Activated T-cell treated with anti-CD3 and anti-CD28 coated beads, Interleukin-2, amount 50 U/mL, for 72 hours (primary cell): Measurements from ENCODE around the gene ISCU. TPM values are rescaled to one million over a fixed set of nuclear protein-coding genes. Genes with fewer than 3 reads are reported as not detected.

Source experiments
- ATAC-seq, 2 donors: fragments of 150-1000 bp; cut with Tn5 transposase; replicated peaks in 1 of 2; 2 replicates each; pipeline ENCODE4 v1.10.0; 2021; ENCODE audit warnings: moderate library complexity in 2 of 2, mild to moderate bottlenecking in 1 of 2
- DNase-seq, 2 donors: peaks; one replicate each; pipeline ENCODE4 v3.0.0; 2021 to 2022; ENCODE audit warnings: mixed read lengths in 1 of 2
- H3K27ac Mint-ChIP-seq: one replicate; pipeline ENCODE4 v1.8.0; 2022; ENCODE audit warnings: mild to moderate bottlenecking, moderate library complexity, mixed read lengths
- H3K27me3 Mint-ChIP-seq: one replicate; pipeline ENCODE4 v1.8.0; 2022; ENCODE audit warnings: low read depth, mixed read lengths
- H3K36me3 Mint-ChIP-seq, 2 donors: one replicate each; pipeline ENCODE4 v1.8.0; 2022; ENCODE audit warnings: mixed read lengths in 2 of 2, mild to moderate bottlenecking in 1 of 2; ENCODE audit not compliant: insufficient read depth in 2 of 2
- H3K4me1 Mint-ChIP-seq: one replicate; pipeline ENCODE4 v1.8.0; 2022; ENCODE audit warnings: low read depth, mixed read lengths
- H3K4me3 Mint-ChIP-seq, 2 donors: one replicate each; pipeline ENCODE4 v1.8.0; 2022; ENCODE audit warnings: mild to moderate bottlenecking in 2 of 2, mixed read lengths in 2 of 2, moderate library complexity in 2 of 2
- H3K9me3 Mint-ChIP-seq, 2 donors: one replicate each; pipeline ENCODE4 v1.8.0; 2022; ENCODE audit warnings: mixed read lengths in 2 of 2
- total RNA-seq, 2 donors: library from RNA; stranded (reverse); gene quantifications; one replicate each; pipeline ENCODE4 v1.2.3, GENCODE V29; 2022

The ISCU gene
- total RNA-seq = 100 to 1,000 TPM; 115 to 139 TPM

DNA sequence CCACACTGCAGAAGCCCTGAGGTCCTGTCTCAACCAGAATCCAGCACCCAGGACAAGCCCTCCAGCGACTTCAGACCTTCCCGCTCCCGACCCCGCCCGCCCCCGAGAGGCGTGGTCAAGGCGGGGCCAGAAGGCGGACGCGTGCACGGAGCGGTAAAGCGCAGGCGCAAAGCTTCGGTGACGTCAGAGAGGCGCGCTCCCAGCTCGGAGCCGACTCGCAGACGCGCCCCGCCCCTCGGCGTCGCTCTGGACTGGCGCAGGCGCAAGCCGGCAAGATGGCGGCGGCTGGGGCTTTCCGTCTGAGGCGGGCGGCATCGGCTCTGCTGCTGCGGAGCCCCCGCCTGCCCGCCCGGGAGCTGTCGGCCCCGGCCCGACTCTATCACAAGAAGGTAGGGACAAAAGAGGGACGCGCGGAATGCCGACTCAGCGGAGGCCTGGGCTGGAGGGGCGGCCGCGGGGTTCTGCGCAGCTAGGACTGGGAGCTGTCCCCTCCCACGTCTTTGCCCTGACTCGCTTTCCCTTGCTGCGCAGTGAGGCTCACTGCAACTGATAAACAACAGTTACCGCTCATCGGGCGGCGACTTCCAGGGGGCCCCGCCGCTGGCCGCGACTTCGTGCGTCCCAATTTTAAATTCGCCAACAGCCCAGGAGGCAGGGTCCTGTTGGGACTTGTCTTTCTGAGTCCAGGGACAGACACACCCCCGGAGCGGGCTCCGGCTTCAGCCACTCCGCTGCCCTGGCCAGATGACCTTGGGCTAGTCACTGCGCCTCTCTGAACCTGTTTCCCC is at the start of gene ISCU:
Gene ISCU (plus strand): TSS at position 249 of the 788 bp plus-strand sequence. CDS start 27 bp downstream, at position 276.
- Mint-ChIP-seq H3K36me3 (peaks cover 14 to 23% of the 10 kb centered on the region in 2 donors), H3K27ac (peak within 1 kb of the TSS; percentile 100), H3K9me3 (no peaks in the 10 kb centered on the region), H3K4me1 (peaks cover 64% of the 10 kb centered on the region), H3K4me3 (peak within 1 kb of the TSS; percentile 95 to 96), H3K27me3 (no peaks in the 10 kb centered on the region)
- peak; percentile 99 for DNase-seq
- ATAC-seq = peak; percentile 56 to 64

DNA sequence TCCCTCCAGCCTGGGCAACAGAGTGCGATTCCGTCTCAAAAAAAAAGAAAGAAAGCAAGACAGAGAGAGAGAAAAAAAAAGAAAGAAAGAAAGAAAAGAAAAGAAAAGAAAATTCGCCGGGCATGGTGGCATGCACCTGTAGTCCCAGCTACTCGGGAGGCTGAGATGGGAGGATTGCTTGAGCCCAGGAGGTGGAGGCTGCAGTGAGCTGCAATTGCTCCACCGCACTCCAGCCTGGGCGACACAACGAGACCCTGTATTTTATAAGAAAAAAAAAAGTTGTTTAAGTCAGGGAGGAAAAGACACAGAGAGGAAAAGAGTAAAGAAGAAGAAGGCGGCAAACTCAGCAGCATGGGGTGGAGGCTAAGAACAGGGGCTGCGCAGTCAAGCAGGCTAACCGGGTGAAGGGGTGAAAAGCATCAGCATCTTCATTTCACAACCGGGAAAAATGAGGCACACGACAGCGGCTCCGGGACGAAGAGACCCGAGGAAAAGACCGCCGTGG is 47.9 kb upstream of the ISCU start:
- Mint-ChIP-seq H3K36me3 (peaks cover 3% of the 10 kb centered on the region in 2 donors), H3K27me3 (no peaks in the 10 kb centered on the region), H3K9me3 (no peaks in the 10 kb centered on the region), H3K4me1 (peaks cover 39% of the 10 kb centered on the region), H3K4me3 (peak overlapping the region; percentile 77 to 92), H3K27ac (peak overlapping the region; percentile 88)
- ATAC-seq = peak in 1 of 2 donors; percentile 20
- no peak for DNase-seq

DNA sequence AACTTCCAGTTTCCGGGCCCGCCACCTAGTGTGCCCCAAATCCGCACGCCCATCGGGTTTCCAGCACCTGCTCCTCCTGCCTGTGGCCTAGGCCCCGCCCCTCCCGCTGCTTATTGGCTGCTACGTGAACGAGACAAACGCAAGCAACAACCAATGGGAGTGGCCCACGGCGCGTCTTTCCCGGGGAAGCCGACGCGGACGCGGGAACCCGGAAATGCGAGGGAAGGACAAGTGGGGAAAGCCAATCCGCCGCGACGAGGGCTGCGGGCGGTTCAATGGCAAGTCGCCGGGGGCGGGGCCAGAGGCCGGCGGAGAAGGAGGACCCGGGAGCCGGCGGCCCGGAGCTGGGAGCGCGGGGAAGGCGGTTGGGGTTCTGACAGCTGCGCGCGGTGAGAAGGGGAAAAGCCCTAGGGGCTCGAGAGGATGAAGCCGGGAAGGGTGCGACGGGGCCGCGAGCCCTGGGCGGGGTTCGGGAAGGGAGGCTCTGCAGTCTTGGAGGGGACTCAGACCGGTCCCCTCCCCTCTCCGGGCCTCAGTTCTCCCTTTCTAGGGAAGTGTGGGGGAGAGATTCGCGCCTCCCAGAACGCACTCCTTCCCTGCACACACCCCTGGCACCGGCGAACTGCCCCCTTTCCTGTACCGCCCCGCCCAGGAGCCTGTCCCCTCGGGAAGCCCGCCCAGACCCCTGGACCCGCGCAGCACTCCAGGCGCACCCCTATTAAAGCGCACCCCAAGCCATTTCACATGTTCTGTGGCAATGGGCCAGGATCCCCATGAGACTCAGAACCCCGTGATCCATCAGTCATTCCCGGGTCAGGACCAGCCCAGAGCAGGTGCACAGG is 47.2 kb upstream of the ISCU start, which contains the start of gene FICD:
Gene FICD (plus strand): TSS at position 305 of the 842 bp plus-strand sequence. CDS start 1,696 bp downstream, outside the sequence.
- ATAC-seq (peak; percentile 91 to 93), DNase-seq (peak; percentile 99 to 100)
- Mint-ChIP-seq H3K4me1 (peaks cover 39% of the 10 kb centered on the region), H3K27me3 (no peaks in the 10 kb centered on the region), H3K9me3 (no peaks in the 10 kb centered on the region), H3K27ac (peak within 1 kb of the TSS; percentile 88), H3K4me3 (peak within 1 kb of the TSS; percentile 77 to 92), H3K36me3 (peaks cover 3 to 6% of the 10 kb centered on the region in 2 donors)

DNA sequence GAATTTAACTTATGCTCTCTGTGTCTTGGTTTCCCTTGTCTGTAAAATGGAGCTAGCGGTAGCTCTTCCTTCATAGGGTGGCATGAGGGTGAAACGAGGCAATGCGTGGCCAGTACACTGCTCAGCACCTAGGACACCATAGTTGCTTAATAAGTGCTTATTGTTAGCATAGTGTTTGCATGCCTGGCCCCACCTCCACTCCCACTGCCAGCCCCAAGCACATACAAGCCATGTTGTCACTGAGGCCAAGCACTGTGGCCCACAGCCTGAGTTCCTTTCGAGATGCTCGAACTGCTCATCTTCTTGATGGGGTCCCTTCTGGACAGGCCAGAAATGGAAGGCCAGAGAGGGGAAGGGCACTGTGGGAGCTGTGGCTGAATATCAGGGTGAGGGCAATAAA is 46.5 kb upstream of the ISCU start:
- ATAC-seq (no peak), DNase-seq (no peak)
- peak overlapping the region; percentile 77 to 92 for H3K4me3 Mint-ChIP-seq
- H3K36me3 Mint-ChIP-seq = peaks cover 6 to 7% of the 10 kb centered on the region in 2 donors
- no peaks in the 10 kb centered on the region for H3K9me3 Mint-ChIP-seq
- no peaks in the 10 kb centered on the region for H3K27me3 Mint-ChIP-seq
- peaks cover 39% of the 10 kb centered on the region for H3K4me1 Mint-ChIP-seq
- peak overlapping the region; percentile 87 for H3K27ac Mint-ChIP-seq

DNA sequence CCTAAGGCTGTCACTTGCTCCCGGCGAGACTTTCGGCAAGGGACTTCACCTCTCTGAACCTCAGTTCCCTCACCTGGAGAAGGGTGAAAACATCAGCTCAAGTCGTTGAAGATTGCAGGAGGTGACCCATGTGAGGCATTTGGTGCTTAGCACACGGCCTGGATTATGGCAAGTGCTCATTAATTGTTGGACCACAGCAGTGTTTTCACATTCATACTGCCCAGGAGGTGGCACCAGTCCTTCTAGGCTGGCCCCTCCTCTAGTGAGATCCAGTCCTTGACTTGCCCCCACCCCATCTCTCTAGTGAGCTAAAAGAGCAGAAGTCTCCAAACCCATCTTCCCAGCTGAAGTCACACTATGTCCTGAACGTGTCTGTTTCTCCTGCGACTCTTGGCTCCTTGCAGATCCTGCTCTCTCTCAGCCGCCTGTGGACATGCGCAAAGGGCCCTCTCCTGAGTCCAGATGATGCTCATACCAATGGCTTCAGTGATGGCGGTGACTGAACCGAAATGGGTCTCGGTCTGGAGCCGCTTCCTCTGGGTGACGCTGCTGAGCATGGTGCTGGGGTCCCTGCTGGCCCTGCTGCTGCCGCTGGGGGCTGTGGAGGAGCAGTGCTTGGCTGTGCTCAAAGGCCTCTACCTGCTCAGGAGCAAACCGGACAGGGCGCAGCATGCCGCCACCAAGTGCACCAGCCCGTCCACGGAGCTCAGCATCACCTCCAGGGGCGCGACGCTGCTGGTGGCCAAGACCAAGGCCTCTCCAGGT is 45.7 kb upstream of the ISCU start:
- H3K36me3 Mint-ChIP-seq = peaks cover 6 to 11% of the 10 kb centered on the region in 2 donors
- H3K4me3 Mint-ChIP-seq = peak overlapping the region; percentile 77 to 92
- no peaks in the 10 kb centered on the region for H3K27me3 Mint-ChIP-seq
- peaks cover 33% of the 10 kb centered on the region for H3K4me1 Mint-ChIP-seq
- H3K9me3 Mint-ChIP-seq = no peaks in the 10 kb centered on the region
- ATAC-seq = no peak
- H3K27ac Mint-ChIP-seq = peak overlapping the region; percentile 47
- no peak for DNase-seq

DNA sequence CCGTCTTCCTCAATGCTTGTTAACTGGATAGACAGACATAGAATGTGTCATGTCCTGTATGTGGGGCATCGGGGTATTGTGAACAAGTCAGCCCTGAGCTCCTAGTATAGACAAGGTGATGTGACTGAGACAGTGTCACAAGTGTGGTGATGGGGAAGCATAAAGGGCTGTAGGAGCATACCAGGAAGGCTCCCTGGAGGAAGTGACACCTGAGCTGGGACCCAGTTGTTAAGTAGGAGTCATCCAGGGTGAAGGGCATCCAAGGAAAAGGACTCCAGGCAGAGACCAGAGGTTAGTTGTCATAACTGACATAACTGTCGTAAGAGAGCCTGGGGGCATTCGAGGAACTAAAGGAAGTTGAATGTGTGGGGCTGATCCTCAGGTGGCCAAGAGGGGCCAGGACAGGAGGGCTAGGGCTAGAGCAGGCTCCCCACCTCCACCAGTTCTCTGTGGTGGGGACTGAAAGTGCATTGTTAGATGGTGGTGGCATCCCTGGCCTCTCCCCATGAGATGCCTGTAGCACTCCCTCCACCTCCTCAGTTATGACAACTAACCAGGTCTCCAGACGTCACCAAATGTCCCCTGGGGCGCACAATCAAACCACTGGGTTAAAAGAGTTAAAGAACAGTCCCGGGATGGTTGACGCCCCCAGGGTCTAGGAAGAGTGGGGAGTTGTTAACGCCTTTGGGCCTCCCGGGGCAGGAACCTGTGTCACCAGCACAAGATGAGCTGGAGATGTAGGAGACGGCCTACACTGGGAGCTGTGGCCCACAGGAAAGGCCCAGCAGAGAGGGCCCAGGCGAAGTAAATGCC is 44.9 kb upstream of the ISCU start:
- Mint-ChIP-seq H3K36me3 (peaks cover 8 to 14% of the 10 kb centered on the region in 2 donors), H3K27me3 (no peaks in the 10 kb centered on the region), H3K4me3 (peak overlapping the region; percentile 30 to 36), H3K4me1 (peaks cover 26% of the 10 kb centered on the region), H3K9me3 (no peaks in the 10 kb centered on the region), H3K27ac (peak overlapping the region; percentile 2)
- no peak for DNase-seq
- ATAC-seq = no peak

DNA sequence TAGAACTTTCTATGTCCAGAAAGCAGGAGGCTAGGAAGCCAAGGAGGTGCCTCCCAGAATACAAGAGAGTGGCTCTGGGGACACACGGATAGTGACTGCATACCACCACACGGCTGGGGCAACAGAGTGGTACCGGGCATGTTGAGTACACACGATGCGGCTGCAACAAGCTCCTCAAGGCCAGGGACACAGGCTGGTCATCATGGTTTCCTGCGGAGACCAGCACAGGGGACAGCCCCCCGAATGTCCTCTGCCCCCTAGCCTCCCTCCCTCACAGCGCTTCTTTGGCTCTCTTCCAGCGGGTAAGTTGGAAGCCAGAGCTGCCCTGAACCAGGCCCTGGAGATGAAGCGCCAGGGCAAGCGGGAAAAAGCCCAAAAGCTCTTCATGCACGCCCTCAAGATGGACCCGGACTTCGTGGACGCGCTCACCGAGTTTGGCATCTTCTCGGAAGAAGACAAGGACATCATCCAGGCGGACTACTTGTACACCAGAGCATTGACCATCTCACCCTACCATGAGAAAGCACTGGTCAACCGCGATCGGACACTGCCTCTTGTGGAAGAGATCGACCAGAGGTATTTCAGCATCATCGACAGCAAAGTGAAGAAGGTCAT is 44.2 kb upstream of the ISCU start:
- Mint-ChIP-seq H3K27ac (no peak overlapping the region), H3K4me3 (no peak overlapping the region), H3K36me3 (peaks cover 8 to 14% of the 10 kb centered on the region in 2 donors), H3K27me3 (no peaks in the 10 kb centered on the region), H3K4me1 (peaks cover 26% of the 10 kb centered on the region), H3K9me3 (no peaks in the 10 kb centered on the region)
- no peak for ATAC-seq
- DNase-seq = no peak

DNA sequence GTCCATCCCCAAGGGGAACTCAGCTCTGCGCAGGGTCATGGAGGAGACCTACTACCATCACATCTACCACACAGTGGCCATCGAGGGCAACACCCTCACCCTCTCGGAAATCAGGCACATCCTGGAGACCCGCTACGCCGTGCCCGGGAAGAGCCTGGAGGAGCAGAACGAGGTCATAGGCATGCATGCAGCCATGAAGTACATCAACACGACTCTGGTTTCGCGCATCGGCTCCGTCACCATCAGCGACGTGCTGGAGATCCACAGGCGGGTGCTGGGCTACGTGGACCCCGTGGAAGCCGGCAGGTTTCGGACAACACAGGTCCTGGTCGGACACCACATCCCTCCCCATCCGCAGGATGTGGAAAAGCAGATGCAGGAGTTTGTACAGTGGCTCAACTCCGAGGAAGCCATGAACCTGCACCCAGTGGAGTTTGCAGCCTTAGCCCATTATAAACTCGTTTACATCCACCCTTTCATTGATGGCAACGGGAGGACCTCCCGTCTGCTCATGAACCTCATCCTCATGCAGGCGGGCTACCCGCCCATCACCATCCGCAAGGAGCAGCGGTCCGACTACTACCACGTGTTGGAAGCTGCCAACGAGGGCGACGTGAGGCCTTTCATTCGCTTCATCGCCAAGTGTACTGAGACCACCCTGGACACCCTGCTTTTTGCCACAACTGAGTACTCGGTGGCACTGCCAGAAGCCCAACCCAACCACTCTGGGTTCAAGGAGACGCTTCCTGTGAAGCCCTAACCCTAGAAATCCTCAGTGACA is 43.5 kb upstream of the ISCU start:
- ATAC-seq = no peak
- peaks cover 8 to 16% of the 10 kb centered on the region in 2 donors for H3K36me3 Mint-ChIP-seq
- peaks cover 24% of the 10 kb centered on the region for H3K4me1 Mint-ChIP-seq
- no peaks in the 10 kb centered on the region for H3K27me3 Mint-ChIP-seq
- DNase-seq = no peak
- no peak overlapping the region for H3K4me3 Mint-ChIP-seq
- H3K27ac Mint-ChIP-seq = no peak overlapping the region
- H3K9me3 Mint-ChIP-seq = no peaks in the 10 kb centered on the region

DNA sequence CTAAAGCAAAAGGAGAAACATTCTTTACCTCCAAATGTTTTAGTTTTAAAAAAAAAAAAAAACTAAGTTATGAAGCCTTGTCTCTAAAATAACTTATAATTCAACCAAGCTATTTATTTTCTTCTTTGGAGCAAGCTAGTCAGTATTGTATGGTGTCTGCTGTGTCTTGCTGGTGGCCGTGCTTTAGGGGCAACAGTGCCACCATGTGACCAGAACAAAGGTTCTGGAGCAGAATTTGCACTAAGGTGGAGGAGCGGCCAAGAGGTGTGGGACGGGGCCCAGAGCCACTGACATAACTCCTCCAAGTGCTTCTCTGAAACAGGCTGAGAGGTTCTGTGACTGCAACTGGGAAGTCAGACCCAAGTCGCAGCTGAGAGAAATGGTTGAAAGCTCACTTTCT is 42.8 kb upstream of the ISCU start:
- Mint-ChIP-seq H3K4me1 (peaks cover 17% of the 10 kb centered on the region), H3K9me3 (no peaks in the 10 kb centered on the region), H3K27me3 (no peaks in the 10 kb centered on the region), H3K36me3 (peaks cover 10 to 16% of the 10 kb centered on the region in 2 donors), H3K4me3 (no peak overlapping the region), H3K27ac (peak overlapping the region; percentile 73)
- no peak for DNase-seq
- no peak for ATAC-seq

DNA sequence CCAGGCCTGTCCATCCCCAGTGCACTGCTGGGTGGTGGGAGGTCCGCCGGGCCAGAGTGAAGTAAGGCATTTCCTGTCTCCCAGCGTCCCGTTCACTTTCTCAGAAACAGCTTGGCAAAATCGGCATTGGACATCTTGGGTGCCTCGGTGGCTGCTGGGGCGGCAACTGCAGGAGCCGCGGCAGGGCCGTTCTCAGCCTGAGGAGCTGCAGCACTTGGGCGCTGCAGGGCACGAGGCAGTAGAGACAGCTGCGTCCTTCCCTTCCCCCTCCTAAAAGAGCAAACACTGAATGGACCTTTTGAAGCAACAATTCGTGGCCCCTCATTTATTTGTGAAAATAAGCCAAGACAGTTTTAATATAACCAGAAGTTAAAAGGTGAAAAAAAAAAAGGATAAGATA is 39.0 kb upstream of the ISCU start:
- Mint-ChIP-seq H3K36me3 (peaks cover 18 to 38% of the 10 kb centered on the region in 2 donors), H3K9me3 (no peaks in the 10 kb centered on the region), H3K27ac (no peak overlapping the region)

DNA sequence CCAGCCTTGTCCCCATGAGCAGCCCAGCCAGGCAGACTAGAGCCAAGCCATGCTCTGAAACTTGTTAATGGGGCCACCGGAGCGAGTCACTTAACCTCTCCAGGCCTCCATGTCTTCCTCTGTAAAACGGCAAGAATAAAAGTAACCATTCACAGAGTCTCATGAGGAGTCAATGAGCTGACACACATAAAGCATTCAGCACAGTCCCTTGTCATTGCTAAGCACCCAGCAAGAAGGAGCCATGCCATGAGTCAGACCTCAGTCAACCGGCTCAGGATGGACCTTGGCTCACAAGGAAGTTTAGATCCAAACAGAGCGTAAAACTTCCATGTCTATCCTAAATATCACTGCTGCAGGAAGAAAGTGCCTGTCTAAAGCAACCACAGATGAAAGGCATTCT is 36.7 kb upstream of the ISCU start:
- no peaks in the 10 kb centered on the region for H3K4me1 Mint-ChIP-seq
- DNase-seq (no peak), ATAC-seq (no peak)
- no peaks in the 10 kb centered on the region for H3K9me3 Mint-ChIP-seq
- H3K36me3 Mint-ChIP-seq = peaks cover 21 to 47% of the 10 kb centered on the region in 2 donors
- no peaks in the 10 kb centered on the region for H3K27me3 Mint-ChIP-seq
- no peak overlapping the region for H3K4me3 Mint-ChIP-seq
- no peak overlapping the region for H3K27ac Mint-ChIP-seq

More for the DNA sequence above, 39.0 kb upstream of the ISCU start:
- no peak for DNase-seq
- H3K4me3 Mint-ChIP-seq = no peak overlapping the region
- no peaks in the 10 kb centered on the region for H3K4me1 Mint-ChIP-seq
- no peak for ATAC-seq
- no peaks in the 10 kb centered on the region for H3K27me3 Mint-ChIP-seq
